ENCODE measurements around the gene STMN1. TPM values are rescaled to one million over a fixed set of nuclear protein-coding genes. Genes with fewer than 3 reads are reported as not detected.
A peak's percentile ranks its signal among the peaks of the same experiment; 100 is the strongest.

STMN1 gene
- total RNA-seq, 1 donor from 2014 or later, result 519 TPM

DNA sequence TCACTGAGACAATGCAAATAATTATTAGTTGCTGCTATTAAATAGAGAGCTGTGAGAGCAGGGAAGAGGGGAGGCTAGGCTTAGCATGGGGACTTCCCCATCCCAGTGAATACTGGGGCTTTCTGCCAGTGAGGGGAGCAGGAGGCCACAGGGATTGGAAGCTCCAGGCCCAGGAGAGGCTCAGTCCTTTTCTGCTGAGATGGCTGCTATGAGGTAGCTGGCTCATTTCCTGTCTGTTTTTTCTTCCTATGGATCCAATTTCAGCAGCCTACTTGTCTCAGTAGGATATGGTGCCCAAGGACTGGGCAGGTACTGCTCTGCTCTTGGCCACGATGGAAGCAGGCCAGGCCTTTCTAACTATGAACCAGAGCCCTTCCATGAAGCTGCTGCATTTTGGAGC lies 10.0 kb downstream of the STMN1 start:
- peaks cover 50% of the 10 kb centered on the region for H3K4me1 Mint-ChIP-seq
- no peak for DNase-seq (ENCODE audit: low spot score)
- Histone ChIP-seq H3K27ac (peak overlapping the region; percentile 25), H3K4me3 (no peak overlapping the region), H3K79me2 (ENCODE audit: low read depth) (peaks cover 33% of the 10 kb centered on the region), H3K36me3 (peaks cover 2% of the 10 kb centered on the region), H3K9me3 (ENCODE audit: low read depth) (no peaks in the 10 kb centered on the region), H4K20me1 (ENCODE audit: low read depth) (peaks cover 45% of the 10 kb centered on the region), H3K4me2 (no peak overlapping the region), H2AFZ (replicated peaks) (no peak overlapping the region), H3K9ac (no peak overlapping the region), H3K4me1 (peaks cover 53% of the 10 kb centered on the region), H3K27me3 (no peaks in the 10 kb centered on the region), H3F3A (ENCODE audit: low read depth) (peaks cover 82% of the 10 kb centered on the region)
- H3K27ac Mint-ChIP-seq, result no peak overlapping the region
- TF ChIP-seq, protein P1, sequence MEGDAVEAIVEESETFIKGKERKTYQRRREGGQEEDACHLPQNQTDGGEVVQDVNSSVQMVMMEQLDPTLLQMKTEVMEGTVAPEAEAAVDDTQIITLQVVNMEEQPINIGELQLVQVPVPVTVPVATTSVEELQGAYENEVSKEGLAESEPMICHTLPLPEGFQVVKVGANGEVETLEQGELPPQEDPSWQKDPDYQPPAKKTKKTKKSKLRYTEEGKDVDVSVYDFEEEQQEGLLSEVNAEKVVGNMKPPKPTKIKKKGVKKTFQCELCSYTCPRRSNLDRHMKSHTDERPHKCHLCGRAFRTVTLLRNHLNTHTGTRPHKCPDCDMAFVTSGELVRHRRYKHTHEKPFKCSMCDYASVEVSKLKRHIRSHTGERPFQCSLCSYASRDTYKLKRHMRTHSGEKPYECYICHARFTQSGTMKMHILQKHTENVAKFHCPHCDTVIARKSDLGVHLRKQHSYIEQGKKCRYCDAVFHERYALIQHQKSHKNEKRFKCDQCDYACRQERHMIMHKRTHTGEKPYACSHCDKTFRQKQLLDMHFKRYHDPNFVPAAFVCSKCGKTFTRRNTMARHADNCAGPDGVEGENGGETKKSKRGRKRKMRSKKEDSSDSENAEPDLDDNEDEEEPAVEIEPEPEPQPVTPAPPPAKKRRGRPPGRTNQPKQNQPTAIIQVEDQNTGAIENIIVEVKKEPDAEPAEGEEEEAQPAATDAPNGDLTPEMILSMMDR (IDR thresholded peaks at IDR 0.05), result no peak
- no peaks in the 10 kb centered on the region for H3K9me3 Mint-ChIP-seq
- peaks cover 4% of the 10 kb centered on the region for H3K27me3 Mint-ChIP-seq (ENCODE audit: insufficient read depth, low read depth)
- no peak overlapping the region for H3K4me3 Mint-ChIP-seq
- H3K36me3 Mint-ChIP-seq, result peaks cover 36% of the 10 kb centered on the region

DNA sequence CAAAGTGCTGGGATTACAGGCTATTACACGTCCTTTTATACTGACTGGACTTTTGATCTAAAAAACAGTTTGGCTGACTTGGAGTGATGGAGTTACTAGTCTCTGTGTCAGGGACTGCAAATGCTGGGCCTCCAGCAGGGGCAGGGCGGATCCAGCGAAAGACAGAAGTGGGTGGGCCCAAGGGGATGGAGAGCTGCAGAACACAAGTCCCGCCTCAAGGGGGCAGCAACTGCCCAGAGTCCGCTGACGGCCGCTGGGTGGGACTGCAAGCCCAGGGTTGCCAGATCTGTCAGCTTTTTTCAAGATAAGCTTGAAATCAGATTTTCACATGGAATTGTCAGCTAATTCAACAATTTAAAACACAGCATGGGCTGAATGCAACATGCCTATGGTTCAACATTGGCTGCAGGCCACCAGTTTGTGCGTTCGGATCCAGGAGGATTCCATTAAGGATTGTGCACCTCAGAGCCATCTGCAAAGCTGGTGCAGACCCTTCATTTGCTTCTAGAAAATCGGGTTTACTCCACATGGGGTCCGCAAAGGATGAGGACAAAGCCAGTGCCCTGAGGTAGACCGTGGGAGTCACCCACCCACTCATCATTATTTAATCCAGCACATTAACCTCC lies 10.7 kb downstream of the STMN1 start:
- Histone ChIP-seq H3K9ac (no peak overlapping the region), H3K36me3 (no peaks in the 10 kb centered on the region), H2AFZ (replicated peaks) (no peak overlapping the region), H3K4me2 (no peak overlapping the region), H3K4me3 (no peak overlapping the region), H3K27me3 (no peaks in the 10 kb centered on the region), H3K9me3 (ENCODE audit: low read depth) (no peaks in the 10 kb centered on the region), H4K20me1 (ENCODE audit: low read depth) (peaks cover 37% of the 10 kb centered on the region), H3K27ac (peak overlapping the region; percentile 25), H3K79me2 (ENCODE audit: low read depth) (peaks cover 25% of the 10 kb centered on the region), H3K4me1 (peaks cover 45% of the 10 kb centered on the region), H3F3A (ENCODE audit: low read depth) (peaks cover 74% of the 10 kb centered on the region)
- DNase-seq (ENCODE audit: low spot score), result peak; percentile 94
- peaks cover 45% of the 10 kb centered on the region for H3K4me1 Mint-ChIP-seq
- peak overlapping the region; percentile 75 for H3K4me3 Mint-ChIP-seq
- peaks cover 4% of the 10 kb centered on the region for H3K27me3 Mint-ChIP-seq (ENCODE audit: insufficient read depth, low read depth)
- no peak for TF ChIP-seq EZH2 (IDR thresholded peaks at IDR 0.05)
- TF ChIP-seq, protein P1 (IDR thresholded peaks at IDR 0.05), result peak; percentile 99
- TF ChIP-seq EZH2phosphoT487 (IDR thresholded peaks at IDR 0.05), result no peak
- peaks cover 28% of the 10 kb centered on the region for H3K36me3 Mint-ChIP-seq
- peak overlapping the region; percentile 68 for H3K27ac Mint-ChIP-seq
- no peaks in the 10 kb centered on the region for H3K9me3 Mint-ChIP-seq

DNA sequence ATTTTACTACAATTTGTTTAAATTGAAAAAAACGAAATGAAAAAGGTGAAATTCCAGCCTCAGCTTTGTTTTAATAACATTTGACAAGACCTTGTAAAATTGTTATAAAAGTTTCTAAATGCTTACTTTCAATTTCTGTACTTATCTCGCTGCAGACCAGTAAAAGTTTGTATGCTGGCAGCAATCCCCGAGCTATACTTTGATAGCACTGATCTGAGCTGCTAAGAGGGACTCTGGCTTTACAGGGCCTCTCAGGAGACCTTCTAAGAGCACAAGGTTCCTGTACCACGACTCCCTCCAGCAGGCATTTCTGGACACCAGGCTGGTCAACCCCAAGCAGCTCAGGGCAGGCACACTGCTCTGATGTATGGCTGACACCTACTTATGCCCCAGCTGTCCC lies 13.1 kb downstream of the STMN1 start:
- Mint-ChIP-seq H3K4me3 (no peak overlapping the region), H3K4me1 (peaks cover 42% of the 10 kb centered on the region), H3K27me3 (ENCODE audit: insufficient read depth, low read depth) (peaks cover 4% of the 10 kb centered on the region), H3K36me3 (peaks cover 25% of the 10 kb centered on the region), H3K27ac (no peak overlapping the region), H3K9me3 (no peaks in the 10 kb centered on the region)
- Histone ChIP-seq H3F3A (ENCODE audit: low read depth) (peaks cover 54% of the 10 kb centered on the region), H3K4me3 (no peak overlapping the region), H2AFZ (replicated peaks) (no peak overlapping the region), H3K4me1 (peaks cover 31% of the 10 kb centered on the region), H4K20me1 (ENCODE audit: low read depth) (peaks cover 14% of the 10 kb centered on the region), H3K27ac (peak overlapping the region; percentile 90), H3K9ac (no peak overlapping the region), H3K27me3 (no peaks in the 10 kb centered on the region), H3K4me2 (no peak overlapping the region), H3K79me2 (ENCODE audit: low read depth) (peaks cover 1% of the 10 kb centered on the region), H3K9me3 (ENCODE audit: low read depth) (no peaks in the 10 kb centered on the region), H3K36me3 (no peaks in the 10 kb centered on the region)
- DNase-seq (ENCODE audit: low spot score), result no peak
- TF ChIP-seq, protein P1 (IDR thresholded peaks at IDR 0.05), result no peak
- no peak for TF ChIP-seq EZH2 (IDR thresholded peaks at IDR 0.05)
- no peak for TF ChIP-seq EZH2phosphoT487 (IDR thresholded peaks at IDR 0.05)

Measured in neural progenitor cell (in vitro differentiated cells).